ENCODE measurements around the gene ABCA5. TPM values are rescaled to one million over a fixed set of nuclear protein-coding genes. Genes with fewer than 3 reads are reported as not detected.

Gene ABCA5
- total RNA-seq, 1 donor from 2014 or later = 18.7 TPM

DNA sequence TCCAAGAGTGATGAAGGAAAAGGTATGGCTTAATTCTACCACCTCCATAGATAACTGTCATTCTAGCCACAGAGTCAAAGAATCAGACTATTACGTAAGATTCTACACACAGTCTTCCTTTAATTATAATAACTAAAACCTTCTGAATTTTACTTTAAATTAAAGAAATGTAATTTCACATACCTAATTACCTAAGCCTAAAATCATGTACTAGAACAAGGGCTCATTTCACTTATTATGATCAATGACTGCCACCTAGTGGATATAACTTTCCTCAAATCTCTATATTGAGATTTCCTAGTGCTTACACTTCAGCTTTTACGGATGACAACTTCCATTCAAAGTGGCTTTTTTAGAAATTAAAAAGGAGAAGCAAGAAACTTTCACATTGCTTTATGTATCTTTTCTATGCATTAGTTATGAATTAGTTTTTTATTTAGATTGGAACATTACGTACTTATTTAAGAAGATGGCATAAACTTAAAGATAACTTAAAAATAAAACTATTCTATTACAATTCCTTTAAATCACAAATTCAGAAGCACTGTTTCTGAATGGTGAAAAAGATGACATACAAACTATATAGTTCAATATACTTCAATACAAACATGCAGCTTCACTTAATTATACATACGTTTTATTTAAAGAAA, 80.1 kb downstream of the ABCA5 start:
- no peak for DNase-seq (ENCODE audit: low spot score)
- Mint-ChIP-seq H3K36me3 (ENCODE audit: low read depth, unreplicated experiment) (no peaks in the 10 kb centered on the region), H3K9me3 (ENCODE audit: unreplicated experiment) (no peaks in the 10 kb centered on the region), H3K27me3 (ENCODE audit: unreplicated experiment) (no peaks in the 10 kb centered on the region), H3K27ac (ENCODE audit: unreplicated experiment) (no peak overlapping the region), H3K4me1 (ENCODE audit: unreplicated experiment) (no peaks in the 10 kb centered on the region), H3K4me3 (ENCODE audit: unreplicated experiment) (no peak overlapping the region)
- TF ChIP-seq, protein P1, sequence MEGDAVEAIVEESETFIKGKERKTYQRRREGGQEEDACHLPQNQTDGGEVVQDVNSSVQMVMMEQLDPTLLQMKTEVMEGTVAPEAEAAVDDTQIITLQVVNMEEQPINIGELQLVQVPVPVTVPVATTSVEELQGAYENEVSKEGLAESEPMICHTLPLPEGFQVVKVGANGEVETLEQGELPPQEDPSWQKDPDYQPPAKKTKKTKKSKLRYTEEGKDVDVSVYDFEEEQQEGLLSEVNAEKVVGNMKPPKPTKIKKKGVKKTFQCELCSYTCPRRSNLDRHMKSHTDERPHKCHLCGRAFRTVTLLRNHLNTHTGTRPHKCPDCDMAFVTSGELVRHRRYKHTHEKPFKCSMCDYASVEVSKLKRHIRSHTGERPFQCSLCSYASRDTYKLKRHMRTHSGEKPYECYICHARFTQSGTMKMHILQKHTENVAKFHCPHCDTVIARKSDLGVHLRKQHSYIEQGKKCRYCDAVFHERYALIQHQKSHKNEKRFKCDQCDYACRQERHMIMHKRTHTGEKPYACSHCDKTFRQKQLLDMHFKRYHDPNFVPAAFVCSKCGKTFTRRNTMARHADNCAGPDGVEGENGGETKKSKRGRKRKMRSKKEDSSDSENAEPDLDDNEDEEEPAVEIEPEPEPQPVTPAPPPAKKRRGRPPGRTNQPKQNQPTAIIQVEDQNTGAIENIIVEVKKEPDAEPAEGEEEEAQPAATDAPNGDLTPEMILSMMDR (IDR thresholded peaks at IDR 0.05; ENCODE audit: unreplicated experiment) = peak; percentile 75

DNA sequence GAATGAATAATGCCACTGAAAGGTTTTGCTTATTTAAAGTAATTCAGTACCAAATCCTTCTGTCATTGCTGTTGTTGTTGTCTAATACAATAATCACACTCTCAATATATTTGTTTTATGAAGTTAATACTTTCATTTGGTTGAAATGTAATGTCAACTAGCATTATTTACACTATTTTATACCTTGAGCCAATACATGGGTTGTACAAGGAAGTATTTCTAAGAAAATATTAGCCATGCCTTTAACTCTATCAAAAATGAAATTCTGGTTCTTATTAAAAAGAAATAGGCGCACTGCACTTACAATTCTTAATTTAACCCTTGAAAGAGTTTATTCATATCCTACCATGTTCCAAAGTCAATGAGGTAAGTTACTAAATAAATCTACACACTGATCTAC, 80.7 kb downstream of the ABCA5 start:
- Mint-ChIP-seq H3K27ac (ENCODE audit: unreplicated experiment) (no peak overlapping the region), H3K4me1 (ENCODE audit: unreplicated experiment) (no peaks in the 10 kb centered on the region), H3K9me3 (ENCODE audit: unreplicated experiment) (no peaks in the 10 kb centered on the region), H3K4me3 (ENCODE audit: unreplicated experiment) (no peak overlapping the region), H3K36me3 (ENCODE audit: low read depth, unreplicated experiment) (no peaks in the 10 kb centered on the region), H3K27me3 (ENCODE audit: unreplicated experiment) (no peaks in the 10 kb centered on the region)
- DNase-seq (ENCODE audit: low spot score) = no peak
- TF ChIP-seq, protein P1 (IDR thresholded peaks at IDR 0.05; ENCODE audit: unreplicated experiment) = no peak

DNA sequence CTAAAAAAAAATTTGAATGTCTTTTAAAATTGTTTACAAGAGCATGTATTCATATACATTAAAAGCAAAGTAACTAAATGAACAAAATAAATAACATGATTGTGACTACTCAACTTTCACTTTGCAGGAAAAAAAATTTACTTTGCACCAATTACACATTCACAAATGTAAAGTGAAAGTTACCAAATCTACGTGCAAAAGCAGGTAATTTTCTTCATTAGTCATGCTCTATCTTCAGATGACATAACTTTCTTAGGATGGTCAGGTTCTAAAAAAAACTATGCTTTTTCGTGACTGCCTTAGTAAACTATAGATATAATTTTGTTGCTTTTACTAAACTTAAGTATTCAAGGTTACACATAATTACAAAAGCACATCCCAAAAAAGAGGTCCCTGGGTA, 81.3 kb downstream of the ABCA5 start:
- no peak for DNase-seq (ENCODE audit: low spot score)
- TF ChIP-seq, protein P1 (IDR thresholded peaks at IDR 0.05; ENCODE audit: unreplicated experiment) = no peak
- no peaks in the 10 kb centered on the region for H3K4me1 Mint-ChIP-seq (ENCODE audit: unreplicated experiment)
- no peak overlapping the region for H3K4me3 Mint-ChIP-seq (ENCODE audit: unreplicated experiment)
- no peak overlapping the region for H3K27ac Mint-ChIP-seq (ENCODE audit: unreplicated experiment)
- H3K36me3 Mint-ChIP-seq (ENCODE audit: low read depth, unreplicated experiment) = no peaks in the 10 kb centered on the region
- no peaks in the 10 kb centered on the region for H3K9me3 Mint-ChIP-seq (ENCODE audit: unreplicated experiment)
- H3K27me3 Mint-ChIP-seq (ENCODE audit: unreplicated experiment) = no peaks in the 10 kb centered on the region

DNA sequence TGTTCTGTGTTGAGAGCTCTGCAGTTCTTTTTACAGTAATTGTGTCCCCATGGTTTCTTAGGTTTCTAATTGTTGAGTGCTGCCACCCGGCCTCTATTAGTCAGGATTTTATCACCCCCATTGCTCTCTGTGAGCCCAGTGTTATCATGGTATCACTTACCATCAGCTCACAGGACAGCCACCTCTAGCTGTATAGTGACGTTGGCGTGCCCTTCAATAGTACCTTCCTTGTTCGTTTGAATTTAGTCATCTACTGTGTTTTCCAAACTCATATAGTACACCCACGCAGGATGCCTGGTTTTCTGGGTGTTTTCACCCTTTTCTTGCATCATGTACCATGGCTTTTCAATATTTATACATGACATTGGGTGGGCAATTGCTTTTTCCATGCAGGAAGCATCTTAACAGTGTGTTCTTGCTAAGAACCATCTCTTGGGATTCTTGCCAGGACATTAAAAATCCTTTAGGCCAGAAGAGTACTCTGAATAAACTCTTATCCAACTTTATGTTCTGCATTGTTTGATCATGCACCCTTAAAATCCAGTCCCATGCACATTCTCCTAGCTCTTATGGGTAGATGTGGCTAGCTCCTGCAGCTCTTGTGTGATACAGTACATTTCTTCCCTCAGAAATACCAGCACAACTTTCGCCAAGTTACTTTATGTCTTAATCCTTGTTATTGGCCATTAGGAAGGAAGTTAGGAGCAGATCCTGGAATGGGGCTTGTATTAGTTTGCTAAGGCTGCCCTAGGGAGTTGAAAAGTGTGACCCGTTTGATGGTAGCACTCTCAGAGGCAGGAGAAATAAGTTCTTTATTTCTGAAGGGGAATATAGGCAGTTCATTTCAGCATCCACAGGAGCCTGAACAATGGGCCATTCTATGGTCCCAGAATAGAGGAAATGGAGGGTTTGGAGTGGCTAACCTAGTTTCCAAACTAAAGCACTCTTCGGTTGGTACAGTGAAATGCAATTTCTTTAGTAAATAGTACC, 87.0 kb downstream of the ABCA5 start:
- Mint-ChIP-seq H3K36me3 (ENCODE audit: low read depth, unreplicated experiment) (no peaks in the 10 kb centered on the region), H3K4me3 (ENCODE audit: unreplicated experiment) (no peak overlapping the region), H3K4me1 (ENCODE audit: unreplicated experiment) (no peaks in the 10 kb centered on the region), H3K27me3 (ENCODE audit: unreplicated experiment) (no peaks in the 10 kb centered on the region), H3K27ac (ENCODE audit: unreplicated experiment) (no peak overlapping the region), H3K9me3 (ENCODE audit: unreplicated experiment) (no peaks in the 10 kb centered on the region)
- DNase-seq (ENCODE audit: low spot score) = no peak
- TF ChIP-seq, protein P1 (IDR thresholded peaks at IDR 0.05; ENCODE audit: unreplicated experiment) = no peak

DNA sequence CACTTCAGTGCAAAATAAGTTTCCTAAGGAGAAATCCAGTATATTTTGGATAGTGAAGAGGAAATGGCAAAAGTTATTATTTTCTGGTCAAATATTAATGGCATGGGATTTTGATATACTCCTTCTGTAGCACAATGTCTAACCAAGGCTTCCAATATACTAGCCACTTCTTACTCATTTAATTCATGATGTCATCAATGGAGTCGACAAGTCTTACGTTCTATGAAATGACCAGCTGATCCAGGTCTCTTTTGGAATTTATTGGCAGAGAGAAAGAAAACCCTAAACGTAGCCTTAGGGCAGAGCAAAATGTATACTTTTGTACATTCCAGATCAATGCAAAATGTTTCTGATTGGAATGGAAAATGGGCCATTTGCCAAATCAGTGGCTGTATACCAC, 90.0 kb downstream of the ABCA5 start:
- Mint-ChIP-seq H3K27ac (ENCODE audit: unreplicated experiment) (no peak overlapping the region), H3K36me3 (ENCODE audit: low read depth, unreplicated experiment) (no peaks in the 10 kb centered on the region), H3K4me3 (ENCODE audit: unreplicated experiment) (no peak overlapping the region), H3K9me3 (ENCODE audit: unreplicated experiment) (no peaks in the 10 kb centered on the region), H3K27me3 (ENCODE audit: unreplicated experiment) (no peaks in the 10 kb centered on the region), H3K4me1 (ENCODE audit: unreplicated experiment) (no peaks in the 10 kb centered on the region)
- DNase-seq (ENCODE audit: low spot score) = no peak
- TF ChIP-seq, protein P1 (IDR thresholded peaks at IDR 0.05; ENCODE audit: unreplicated experiment) = no peak

Data from endothelial cell (in vitro differentiated cells).